GM21786 (cell line): ENCODE measurements around the gene NXPH1.
"Not testable (repeated sequence)": the region's sequence is repeated elsewhere in the genome, so short reads cannot be mapped to it uniquely, and the experiment has no call there.

Experiments used
- ATAC-seq: cut with Tn5 transposase; IDR thresholded peaks from one replicate; pipeline ENCODE4 v1.9.1; 2021; ENCODE audit not compliant: unreplicated experiment

NXPH1 gene

GRCh38 chr7:8668627-8669500 is 235.5 kb downstream of the NXPH1 start:
- ATAC-seq: no peak

GRCh38 chr7:8669501-8669851 is 236.1 kb downstream of the NXPH1 start:
- ATAC-seq: no peak

GRCh38 chr7:8684426-8684825 is 251.0 kb downstream of the NXPH1 start:
- no peak for ATAC-seq

GRCh38 chr7:8699875-8700624 is 266.6 kb downstream of the NXPH1 start:
- no peak for ATAC-seq

- ATAC-seq: no peak
Measured at GRCh38 chr7:8702807-8703206, 269.4 kb downstream of the NXPH1 start.

- no peak for ATAC-seq
Measured at GRCh38 chr7:8710124-8710523, 276.7 kb downstream of the NXPH1 start.

- ATAC-seq: no peak
Measured at GRCh38 chr7:8714791-8715190, 281.4 kb downstream of the NXPH1 start.

GRCh38 chr7:8719102-8719501 is 285.7 kb downstream of the NXPH1 start:
- no peak for ATAC-seq

GRCh38 chr7:8724080-8724718 is 290.8 kb downstream of the NXPH1 start:
- peak; percentile 83 for ATAC-seq

- not testable (repeated sequence) for ATAC-seq
Measured at GRCh38 chr7:8731756-8732155, 298.3 kb downstream of the NXPH1 start.

GRCh38 chr7:8739837-8740236 is 306.4 kb downstream of the NXPH1 start:
- no peak for ATAC-seq

- ATAC-seq: no peak
Measured at GRCh38 chr7:8742837-8743236, 309.4 kb downstream of the NXPH1 start.

- ATAC-seq: no peak
Measured at GRCh38 chr7:8747338-8747737, 313.9 kb downstream of the NXPH1 start.

- no peak for ATAC-seq
Measured at GRCh38 chr7:8751557-8752231, 318.3 kb downstream of the NXPH1 start.

- no peak for ATAC-seq
Measured at GRCh38 chr7:8753355-8753754, 319.9 kb downstream of the NXPH1 start.

- no peak for ATAC-seq
Measured at GRCh38 chr7:8761731-8762130, 328.3 kb downstream of the NXPH1 start.

- no peak for ATAC-seq
Measured at GRCh38 chr7:8762803-8763202, 329.4 kb downstream of the NXPH1 start.

- ATAC-seq: no peak
Measured at GRCh38 chr7:8765374-8765773, 332.0 kb downstream of the NXPH1 start.

GRCh38 chr7:8773518-8773917 is 340.1 kb downstream of the NXPH1 start:
- ATAC-seq: no peak

GRCh38 chr7:8778459-8778858 is 345.1 kb downstream of the NXPH1 start:
- no peak for ATAC-seq

- no peak for ATAC-seq
Measured at GRCh38 chr7:8781166-8781565, 347.8 kb downstream of the NXPH1 start.
